ENCODE data around the gene TAX1BP3. TPM values are rescaled to one million over a fixed set of nuclear protein-coding genes. Genes with fewer than 3 reads are reported as not detected.

The TAX1BP3 gene
- total RNA-seq, 1 donor from 2014 or later: 398 TPM

DNA sequence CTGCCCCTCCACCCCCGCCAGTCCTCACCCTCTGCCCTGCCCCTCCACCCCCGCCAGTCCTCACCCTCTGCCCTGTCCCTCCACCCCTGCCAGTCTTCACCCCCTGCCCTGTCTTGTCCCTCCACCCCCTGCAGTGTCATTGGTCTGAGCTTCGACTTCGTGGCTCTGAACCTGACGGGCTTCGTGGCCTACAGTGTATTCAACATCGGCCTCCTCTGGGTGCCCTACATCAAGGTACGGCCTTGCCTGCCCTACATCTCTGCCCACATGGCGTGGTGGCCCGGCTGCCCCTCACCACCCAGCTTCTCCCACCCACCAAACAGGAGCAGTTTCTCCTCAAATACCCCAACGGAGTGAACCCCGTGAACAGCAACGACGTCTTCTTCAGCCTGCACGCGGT, 12.0 kb downstream of the TAX1BP3 start:
- no peak overlapping the region for H3K4me3 ChIP-seq (ENCODE audit: low read depth, low read length)
- TF ChIP-seq CTCF (IDR thresholded peaks at IDR 0.05; ENCODE audit: insufficient read depth, low read length, poor library complexity, severe bottlenecking): no peak
- H3K27me3 ChIP-seq (ENCODE audit: control insufficient read depth, insufficient read depth, low read length): no peaks in the 10 kb centered on the region
- no peak for DNase-seq (ENCODE audit: low read depth)
- no peaks in the 10 kb centered on the region for H3K36me3 ChIP-seq (ENCODE audit: control insufficient read depth, insufficient read depth, low read length)

GRCh38 chr17:3655766-3656165, 12.6 kb downstream of the TAX1BP3 start:
- TF ChIP-seq CTCF (IDR thresholded peaks at IDR 0.05; ENCODE audit: insufficient read depth, low read length, poor library complexity, severe bottlenecking): no peak
- H3K27me3 ChIP-seq (ENCODE audit: control insufficient read depth, insufficient read depth, low read length): no peaks in the 10 kb centered on the region
- H3K4me3 ChIP-seq (ENCODE audit: low read depth, low read length): no peak overlapping the region
- H3K36me3 ChIP-seq (ENCODE audit: control insufficient read depth, insufficient read depth, low read length): no peaks in the 10 kb centered on the region
- no peak for DNase-seq (ENCODE audit: low read depth)

GRCh38 chr17:3647769-3648555, 20.4 kb downstream of the TAX1BP3 start:
- H3K4me3 ChIP-seq (ENCODE audit: low read depth, low read length): no peak overlapping the region
- DNase-seq (ENCODE audit: low read depth): no peak
- H3K27me3 ChIP-seq (ENCODE audit: control insufficient read depth, insufficient read depth, low read length): no peaks in the 10 kb centered on the region
- TF ChIP-seq CTCF (IDR thresholded peaks at IDR 0.05; ENCODE audit: insufficient read depth, low read length, poor library complexity, severe bottlenecking): peak; percentile 76
- no peaks in the 10 kb centered on the region for H3K36me3 ChIP-seq (ENCODE audit: control insufficient read depth, insufficient read depth, low read length)

DNA sequence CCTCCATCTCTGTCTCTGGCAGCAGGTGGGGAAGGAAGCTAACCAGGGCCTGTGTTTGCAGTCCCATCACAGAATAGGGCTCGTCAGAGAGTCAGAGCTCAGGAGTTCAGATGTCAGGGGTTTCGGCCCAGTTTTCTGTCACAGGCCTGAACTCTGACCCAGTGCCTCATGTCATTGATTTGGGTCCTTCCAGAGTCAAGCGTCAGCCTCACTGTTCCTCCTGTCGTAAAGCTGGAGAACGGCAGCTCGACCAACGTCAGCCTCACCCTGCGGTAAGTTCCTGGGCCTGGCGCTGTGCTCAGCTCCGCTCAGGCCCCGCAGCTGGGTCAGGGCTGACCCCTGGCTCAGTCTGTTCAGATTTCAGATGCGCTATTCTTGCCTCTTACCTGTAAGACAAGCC, 21.1 kb downstream of the TAX1BP3 start:
- Histone ChIP-seq H3K27me3 (ENCODE audit: control insufficient read depth, insufficient read depth, low read length) (no peaks in the 10 kb centered on the region), H3K4me3 (ENCODE audit: low read depth, low read length) (no peak overlapping the region), H3K36me3 (ENCODE audit: control insufficient read depth, insufficient read depth, low read length) (no peaks in the 10 kb centered on the region)
- no peak for TF ChIP-seq CTCF (IDR thresholded peaks at IDR 0.05; ENCODE audit: insufficient read depth, low read length, poor library complexity, severe bottlenecking)
- DNase-seq (ENCODE audit: low read depth): no peak

GRCh38 chr17:3645310-3645709, 23.1 kb downstream of the TAX1BP3 start:
- DNase-seq (ENCODE audit: low read depth): no peak
- Histone ChIP-seq H3K4me3 (ENCODE audit: low read depth, low read length) (no peak overlapping the region), H3K27me3 (ENCODE audit: control insufficient read depth, insufficient read depth, low read length) (no peaks in the 10 kb centered on the region), H3K36me3 (ENCODE audit: control insufficient read depth, insufficient read depth, low read length) (no peaks in the 10 kb centered on the region)
- TF ChIP-seq CTCF (IDR thresholded peaks at IDR 0.05; ENCODE audit: insufficient read depth, low read length, poor library complexity, severe bottlenecking): no peak

- TF ChIP-seq CTCF (IDR thresholded peaks at IDR 0.05; ENCODE audit: insufficient read depth, low read length, poor library complexity, severe bottlenecking): no peak
- Histone ChIP-seq H3K36me3 (ENCODE audit: control insufficient read depth, insufficient read depth, low read length) (peaks cover 1% of the 10 kb centered on the region), H3K4me3 (ENCODE audit: low read depth, low read length) (no peak overlapping the region), H3K27me3 (ENCODE audit: control insufficient read depth, insufficient read depth, low read length) (no peaks in the 10 kb centered on the region)
- no peak for DNase-seq (ENCODE audit: low read depth)
These were observed 24.5 kb downstream of the TAX1BP3 start for GRCh38 chr17:3643889-3644349.

Data from kidney epithelial cell (primary cell).